Activated T-helper 17 cell treated with anti-CD3 and anti-CD28 coated beads, Interleukin-2, amount 50 U/mL, for 72 hours (primary cell): Measurements from ENCODE around the gene TANK. TPM values are rescaled to one million over a fixed set of nuclear protein-coding genes. Genes with fewer than 3 reads are reported as not detected.

Source experiments
- ATAC-seq: fragments of 150-1000 bp; cut with Tn5 transposase; replicated peaks from 2 replicates; pipeline ENCODE4 v1.10.0; 2021; ENCODE audit warnings: mild to moderate bottlenecking, moderate library complexity
- H3K27ac Mint-ChIP-seq: one replicate; pipeline ENCODE4 v1.8.0; 2022; ENCODE audit warnings: mixed read lengths
- H3K27me3 Mint-ChIP-seq: one replicate; pipeline ENCODE4 v1.8.0; 2022; ENCODE audit warnings: mixed read lengths
- H3K36me3 Mint-ChIP-seq: one replicate; pipeline ENCODE4 v1.8.0; 2022; ENCODE audit warnings: low read depth, mild to moderate bottlenecking, mixed read lengths
- H3K4me1 Mint-ChIP-seq: one replicate; pipeline ENCODE4 v1.8.0; 2022; ENCODE audit warnings: mixed read lengths
- H3K4me3 Mint-ChIP-seq: one replicate; pipeline ENCODE4 v1.8.0; 2022; ENCODE audit warnings: mild to moderate bottlenecking, mixed read lengths
- H3K9me3 Mint-ChIP-seq: one replicate; pipeline ENCODE4 v1.8.0; 2022; ENCODE audit warnings: mixed read lengths
- total RNA-seq, 2 donors: library from RNA; stranded (reverse); gene quantifications; one replicate each; pipeline ENCODE4 v1.2.3, GENCODE V29; 2022

TANK gene
- total RNA-seq, 2 donors from 2014 or later = 110 to 114 TPM

- peaks cover 68% of the 10 kb centered on the region for H3K4me1 Mint-ChIP-seq
- peak overlapping the region; percentile 39 for H3K27ac Mint-ChIP-seq
- H3K36me3 Mint-ChIP-seq = peaks cover 79% of the 10 kb centered on the region
- H3K4me3 Mint-ChIP-seq = peak overlapping the region; percentile 99
- ATAC-seq = peak; percentile 42
- H3K9me3 Mint-ChIP-seq = peaks cover 4% of the 10 kb centered on the region
- H3K27me3 Mint-ChIP-seq = no peaks in the 10 kb centered on the region
Observed at GRCh38 chr2:161141033-161141432, 19.2 kb upstream of the TANK start.

- H3K9me3 Mint-ChIP-seq = peaks cover 20% of the 10 kb centered on the region
- H3K4me1 Mint-ChIP-seq = peaks cover 74% of the 10 kb centered on the region
- H3K36me3 Mint-ChIP-seq = peaks cover 93% of the 10 kb centered on the region
- H3K27me3 Mint-ChIP-seq = no peaks in the 10 kb centered on the region
- peak overlapping the region; percentile 99 for H3K4me3 Mint-ChIP-seq
- ATAC-seq = peak; percentile 32
- peak overlapping the region; percentile 62 for H3K27ac Mint-ChIP-seq
Observed at GRCh38 chr2:161146209-161146775, 13.9 kb upstream of the TANK start.

GRCh38 chr2:161146996-161147395 is 13.2 kb upstream of the TANK start:
- Mint-ChIP-seq H3K4me3 (no peak overlapping the region), H3K4me1 (peaks cover 71% of the 10 kb centered on the region), H3K36me3 (peaks cover 93% of the 10 kb centered on the region), H3K9me3 (peaks cover 24% of the 10 kb centered on the region), H3K27ac (no peak overlapping the region), H3K27me3 (no peaks in the 10 kb centered on the region)
- ATAC-seq = no peak

- peaks cover 93% of the 10 kb centered on the region for H3K36me3 Mint-ChIP-seq
- H3K4me3 Mint-ChIP-seq = no peak overlapping the region
- peaks cover 24% of the 10 kb centered on the region for H3K9me3 Mint-ChIP-seq
- H3K4me1 Mint-ChIP-seq = peaks cover 63% of the 10 kb centered on the region
- H3K27me3 Mint-ChIP-seq = no peaks in the 10 kb centered on the region
- no peak for ATAC-seq
- H3K27ac Mint-ChIP-seq = no peak overlapping the region
Observed at GRCh38 chr2:161147856-161148255, 12.4 kb upstream of the TANK start.

- peaks cover 88% of the 10 kb centered on the region for H3K36me3 Mint-ChIP-seq
- H3K27ac Mint-ChIP-seq = no peak overlapping the region
- H3K9me3 Mint-ChIP-seq = peaks cover 20% of the 10 kb centered on the region
- H3K4me3 Mint-ChIP-seq = peak overlapping the region; percentile 15
- no peaks in the 10 kb centered on the region for H3K27me3 Mint-ChIP-seq
- no peak for ATAC-seq
- H3K4me1 Mint-ChIP-seq = peaks cover 46% of the 10 kb centered on the region
Observed at GRCh38 chr2:161150704-161151103, 9.5 kb upstream of the TANK start.

GRCh38 chr2:161152302-161152701 is 7.9 kb upstream of the TANK start:
- no peaks in the 10 kb centered on the region for H3K27me3 Mint-ChIP-seq
- H3K27ac Mint-ChIP-seq = no peak overlapping the region
- H3K4me1 Mint-ChIP-seq = peaks cover 45% of the 10 kb centered on the region
- ATAC-seq = no peak
- H3K36me3 Mint-ChIP-seq = peaks cover 90% of the 10 kb centered on the region
- no peak overlapping the region for H3K4me3 Mint-ChIP-seq
- H3K9me3 Mint-ChIP-seq = peaks cover 20% of the 10 kb centered on the region

GRCh38 chr2:161158882-161159281 is 1.3 kb upstream of the TANK start:
- Mint-ChIP-seq H3K4me1 (peaks cover 47% of the 10 kb centered on the region), H3K9me3 (no peaks in the 10 kb centered on the region), H3K27ac (peak overlapping the region; percentile 98), H3K36me3 (peaks cover 82% of the 10 kb centered on the region), H3K4me3 (peak overlapping the region; percentile 94), H3K27me3 (no peaks in the 10 kb centered on the region)
- no peak for ATAC-seq

- H3K4me1 Mint-ChIP-seq = peaks cover 45% of the 10 kb centered on the region
- peak overlapping the region; percentile 98 for H3K27ac Mint-ChIP-seq
- H3K4me3 Mint-ChIP-seq = peak overlapping the region; percentile 94
- ATAC-seq = no peak
- H3K9me3 Mint-ChIP-seq = no peaks in the 10 kb centered on the region
- no peaks in the 10 kb centered on the region for H3K27me3 Mint-ChIP-seq
- H3K36me3 Mint-ChIP-seq = peaks cover 82% of the 10 kb centered on the region
Observed at GRCh38 chr2:161159456-161160225, 587 bp upstream of the TANK start.

GRCh38 chr2:161161074-161161706 is 962 bp downstream of the TANK start:
- Mint-ChIP-seq H3K27me3 (no peaks in the 10 kb centered on the region), H3K4me3 (peak overlapping the region; percentile 94), H3K36me3 (peaks cover 74% of the 10 kb centered on the region), H3K4me1 (peaks cover 47% of the 10 kb centered on the region), H3K27ac (peak overlapping the region; percentile 98), H3K9me3 (no peaks in the 10 kb centered on the region)
- no peak for ATAC-seq

- Mint-ChIP-seq H3K4me3 (peak overlapping the region; percentile 94), H3K4me1 (peaks cover 53% of the 10 kb centered on the region), H3K27me3 (no peaks in the 10 kb centered on the region), H3K27ac (peak overlapping the region; percentile 91), H3K36me3 (peaks cover 84% of the 10 kb centered on the region), H3K9me3 (no peaks in the 10 kb centered on the region)
- ATAC-seq = no peak
Observed at GRCh38 chr2:161163440-161163839, 3.2 kb downstream of the TANK start.

GRCh38 chr2:161164161-161164560 is 3.9 kb downstream of the TANK start:
- peaks cover 50% of the 10 kb centered on the region for H3K4me1 Mint-ChIP-seq
- peak overlapping the region; percentile 94 for H3K4me3 Mint-ChIP-seq
- H3K27ac Mint-ChIP-seq = peak overlapping the region; percentile 73
- peaks cover 84% of the 10 kb centered on the region for H3K36me3 Mint-ChIP-seq
- H3K27me3 Mint-ChIP-seq = no peaks in the 10 kb centered on the region
- no peak for ATAC-seq
- H3K9me3 Mint-ChIP-seq = no peaks in the 10 kb centered on the region

- H3K27ac Mint-ChIP-seq = peak overlapping the region; percentile 93
- peaks cover 84% of the 10 kb centered on the region for H3K36me3 Mint-ChIP-seq
- peak overlapping the region; percentile 82 for H3K4me3 Mint-ChIP-seq
- no peaks in the 10 kb centered on the region for H3K9me3 Mint-ChIP-seq
- H3K4me1 Mint-ChIP-seq = peaks cover 57% of the 10 kb centered on the region
- no peak for ATAC-seq
- H3K27me3 Mint-ChIP-seq = no peaks in the 10 kb centered on the region
Observed at GRCh38 chr2:161165266-161165665, 5.0 kb downstream of the TANK start.

- Mint-ChIP-seq H3K4me1 (peaks cover 58% of the 10 kb centered on the region), H3K36me3 (peaks cover 83% of the 10 kb centered on the region), H3K4me3 (peak overlapping the region; percentile 82), H3K27ac (peak overlapping the region; percentile 93), H3K9me3 (no peaks in the 10 kb centered on the region), H3K27me3 (no peaks in the 10 kb centered on the region)
- no peak for ATAC-seq
Observed at GRCh38 chr2:161165811-161166210, 5.6 kb downstream of the TANK start.

- peaks cover 66% of the 10 kb centered on the region for H3K4me1 Mint-ChIP-seq
- peak overlapping the region; percentile 82 for H3K4me3 Mint-ChIP-seq
- H3K27me3 Mint-ChIP-seq = no peaks in the 10 kb centered on the region
- peak overlapping the region; percentile 93 for H3K27ac Mint-ChIP-seq
- H3K9me3 Mint-ChIP-seq = no peaks in the 10 kb centered on the region
- ATAC-seq = peak; percentile 92
- peaks cover 83% of the 10 kb centered on the region for H3K36me3 Mint-ChIP-seq
Observed at GRCh38 chr2:161166538-161167409, 6.5 kb downstream of the TANK start.
